Fibroblast of peridontal ligament (primary cell): ENCODE results near the gene PEPD.

Experiments
- DNase-seq: peaks from one replicate; pipeline ENCODE4 v3.0.0-alpha.2; 2010; ENCODE audit errors: extremely low read depth

Gene PEPD

DNA sequence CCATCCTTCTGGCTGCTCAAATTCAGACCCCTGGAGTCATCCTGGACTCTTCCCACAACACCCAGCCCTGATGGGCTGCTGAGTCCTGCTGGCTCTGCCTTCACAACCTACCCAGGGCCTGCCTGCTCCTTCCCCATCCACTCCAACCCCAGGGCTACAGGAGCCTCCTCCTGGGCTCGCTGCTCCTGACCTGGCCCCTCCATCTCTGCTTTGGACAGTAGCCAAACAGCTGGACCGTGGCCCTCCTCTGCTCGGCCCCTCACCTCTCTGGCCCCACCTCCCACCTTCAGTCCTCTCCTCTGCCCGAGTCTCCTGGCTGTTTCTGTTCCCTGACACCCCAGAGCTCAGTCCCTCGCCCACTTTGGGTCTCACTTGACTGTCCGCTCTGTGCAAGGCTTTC lies 81.3 kb downstream of the PEPD start:
- DNase-seq: no peak

GRCh38 chr19:33438987-33439781 lies 82.4 kb downstream of the PEPD start:
- DNase-seq: no peak

DNA sequence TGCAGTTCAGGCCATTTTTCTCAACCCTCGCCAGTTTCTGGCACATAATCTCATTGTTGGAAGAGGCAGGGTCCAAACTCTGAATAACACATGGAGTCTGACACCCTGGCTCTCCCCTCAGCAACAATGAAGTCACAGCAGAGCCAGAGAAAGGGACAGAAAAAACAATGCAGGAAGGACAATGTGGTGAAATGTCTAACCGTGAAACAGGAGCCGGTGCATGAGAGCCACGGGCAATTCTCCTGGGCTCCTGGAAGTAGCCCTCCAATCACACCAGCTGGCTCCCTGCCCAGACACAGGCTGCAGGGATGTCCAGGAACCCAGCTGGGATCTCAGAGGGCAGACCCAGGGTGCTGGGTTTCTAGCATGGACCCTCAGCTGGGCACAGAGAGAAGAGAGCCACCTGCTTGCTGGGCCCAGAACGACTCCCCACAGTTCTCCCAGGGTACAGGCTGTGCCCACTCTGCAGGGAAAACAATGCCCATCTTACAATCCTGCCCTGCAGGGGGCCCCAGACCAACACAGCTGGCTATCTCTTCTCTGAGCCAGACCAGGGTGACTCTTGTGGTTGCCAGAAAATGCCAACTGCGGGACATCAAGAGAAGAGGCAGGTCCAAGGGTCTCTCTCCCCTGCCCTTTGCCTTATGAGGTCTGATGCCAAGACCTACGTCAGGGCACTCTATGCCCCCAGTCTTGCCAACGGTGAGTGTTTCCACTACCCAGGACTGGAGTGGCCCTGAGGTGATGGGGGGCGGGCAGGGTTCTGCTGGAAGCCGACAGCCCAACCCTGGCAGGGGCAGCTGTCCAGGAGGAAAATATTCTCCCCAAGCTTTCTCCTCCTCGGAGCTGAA lies 83.5 kb downstream of the PEPD start:
- DNase-seq: no peak

- no peak for DNase-seq
These were observed 84.2 kb downstream of the PEPD start for GRCh38 chr19:33437393-33437820.

GRCh38 chr19:33436360-33437345 lies 84.9 kb downstream of the PEPD start:
- no peak for DNase-seq

DNA sequence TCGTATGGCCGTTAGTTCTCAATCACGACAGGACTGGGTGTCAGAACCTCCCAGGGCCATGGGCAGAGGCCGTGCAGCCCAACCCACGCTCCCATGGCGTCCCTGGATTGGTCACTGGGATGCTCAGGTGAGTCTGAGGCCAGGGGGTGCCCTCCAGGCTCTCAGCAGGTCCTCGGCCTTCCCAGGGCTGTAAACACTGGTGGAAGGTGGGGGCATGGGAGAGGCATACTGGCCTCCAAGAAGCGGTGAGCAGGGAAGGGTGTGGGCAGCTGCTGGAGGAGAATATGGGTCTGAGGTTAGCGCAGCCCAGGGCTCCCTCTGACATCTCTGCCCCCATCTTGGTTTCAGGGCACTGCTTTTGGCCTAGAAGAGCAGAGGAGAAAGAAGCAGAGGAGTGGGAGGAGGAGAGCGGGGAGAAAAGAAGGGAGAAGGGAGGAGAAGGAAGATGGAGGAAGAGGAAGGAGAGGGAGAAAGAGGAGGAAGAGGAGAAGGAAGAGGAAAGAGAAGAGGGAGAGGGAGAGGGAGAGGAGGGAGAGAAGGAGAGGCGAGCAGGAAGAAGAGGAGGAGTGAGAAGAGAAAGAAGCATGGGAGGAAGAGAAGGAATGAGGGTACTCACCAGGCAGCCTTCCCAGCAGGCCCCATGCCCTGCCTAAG lies 85.8 kb downstream of the PEPD start:
- no peak for DNase-seq

DNA sequence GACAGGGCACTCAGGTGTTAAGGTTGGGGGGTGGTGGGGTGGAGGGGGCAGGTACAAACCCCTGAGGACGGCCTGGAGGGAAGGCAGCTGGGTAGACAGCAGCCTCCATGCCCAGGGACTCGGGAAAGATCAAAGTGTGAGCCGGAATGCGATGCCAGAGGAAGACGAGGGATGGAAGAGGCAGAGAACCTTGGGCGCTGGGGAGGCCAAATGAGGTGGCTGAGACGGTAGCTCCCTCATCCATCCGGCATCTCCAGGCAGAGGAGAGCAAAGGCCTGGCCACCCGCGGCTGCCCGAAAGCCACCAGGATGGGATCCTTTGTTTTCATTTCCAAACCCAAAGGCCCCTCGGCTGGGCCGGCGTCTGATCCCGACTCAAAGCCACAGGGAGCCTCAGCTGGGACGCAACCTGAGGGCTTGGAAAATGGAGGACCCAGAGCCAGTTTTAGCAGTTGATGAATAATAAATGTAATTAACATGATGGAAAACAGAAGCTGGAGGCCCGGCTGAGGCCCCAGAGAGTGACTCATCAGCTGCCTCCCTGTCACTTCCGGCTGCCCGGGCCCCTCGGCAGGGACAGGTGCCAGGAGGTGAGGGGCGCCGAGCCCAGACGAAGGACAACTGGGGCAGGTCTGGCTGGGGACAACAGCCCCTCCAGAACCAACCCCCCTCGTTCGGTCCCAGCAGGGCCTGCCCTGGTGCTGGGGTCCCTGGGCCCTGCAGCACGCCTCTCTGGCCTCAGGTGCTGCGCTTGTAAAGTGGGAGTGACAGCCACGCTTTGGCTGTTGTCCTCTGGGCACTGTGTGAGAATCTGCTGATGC lies 86.5 kb downstream of the PEPD start:
- peak; percentile 3 for DNase-seq

GRCh38 chr19:33434069-33434885 lies 87.3 kb downstream of the PEPD start:
- no peak for DNase-seq

DNA sequence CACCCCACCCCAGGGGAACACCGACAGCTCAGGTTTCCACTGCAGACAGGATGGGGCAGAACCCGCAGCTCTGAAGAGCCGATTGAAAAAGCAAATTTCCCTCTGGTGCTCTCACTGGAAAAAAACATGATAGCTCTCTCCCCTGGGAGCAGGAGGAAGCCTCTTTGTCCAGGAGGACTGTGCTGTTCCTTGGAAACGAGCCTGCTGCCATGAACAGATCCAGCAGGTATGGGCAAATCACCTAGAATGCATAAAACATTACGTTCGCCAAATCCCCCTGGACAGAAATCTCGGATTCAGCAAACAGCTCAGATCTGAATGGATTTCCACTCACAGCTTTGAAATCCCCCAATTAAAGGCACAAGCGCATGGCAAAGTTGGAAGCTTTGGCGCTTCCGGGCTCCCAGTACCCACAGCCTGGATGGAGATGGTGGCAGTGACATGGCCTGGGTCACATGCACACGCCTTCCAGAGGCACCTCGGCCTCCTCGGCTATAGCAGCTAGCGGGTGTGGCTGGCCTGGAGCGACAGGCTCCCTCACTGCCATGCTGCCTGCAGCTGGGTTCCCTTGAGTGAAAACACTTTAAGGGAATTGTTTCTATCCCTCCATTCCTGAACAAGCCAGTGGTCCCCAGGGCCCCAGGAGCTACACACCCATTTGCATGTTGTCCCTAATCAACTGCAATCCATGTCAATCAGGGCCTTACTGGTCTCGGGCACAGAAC lies 89.0 kb downstream of the PEPD start:
- no peak for DNase-seq

DNA sequence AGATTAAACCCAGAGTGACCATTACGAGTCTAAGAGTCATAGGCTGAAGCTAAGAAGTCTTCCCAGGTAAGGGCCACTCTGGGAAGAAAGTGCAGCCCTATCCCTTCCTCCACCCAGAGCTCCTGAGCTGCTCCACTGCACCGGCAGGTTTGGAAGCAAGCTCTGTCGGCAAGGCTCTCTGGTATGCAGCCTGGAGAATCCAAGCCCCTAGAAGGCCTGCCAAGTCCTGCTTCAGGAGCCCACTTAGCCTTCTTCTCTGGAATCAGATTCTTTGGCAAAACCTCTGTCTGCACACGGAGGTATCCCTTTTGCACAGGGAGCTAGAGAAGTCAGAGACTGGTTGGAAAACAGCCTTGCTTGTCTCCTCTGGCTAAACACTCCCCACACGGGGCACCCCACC lies 89.6 kb downstream of the PEPD start:
- no peak for DNase-seq

DNA sequence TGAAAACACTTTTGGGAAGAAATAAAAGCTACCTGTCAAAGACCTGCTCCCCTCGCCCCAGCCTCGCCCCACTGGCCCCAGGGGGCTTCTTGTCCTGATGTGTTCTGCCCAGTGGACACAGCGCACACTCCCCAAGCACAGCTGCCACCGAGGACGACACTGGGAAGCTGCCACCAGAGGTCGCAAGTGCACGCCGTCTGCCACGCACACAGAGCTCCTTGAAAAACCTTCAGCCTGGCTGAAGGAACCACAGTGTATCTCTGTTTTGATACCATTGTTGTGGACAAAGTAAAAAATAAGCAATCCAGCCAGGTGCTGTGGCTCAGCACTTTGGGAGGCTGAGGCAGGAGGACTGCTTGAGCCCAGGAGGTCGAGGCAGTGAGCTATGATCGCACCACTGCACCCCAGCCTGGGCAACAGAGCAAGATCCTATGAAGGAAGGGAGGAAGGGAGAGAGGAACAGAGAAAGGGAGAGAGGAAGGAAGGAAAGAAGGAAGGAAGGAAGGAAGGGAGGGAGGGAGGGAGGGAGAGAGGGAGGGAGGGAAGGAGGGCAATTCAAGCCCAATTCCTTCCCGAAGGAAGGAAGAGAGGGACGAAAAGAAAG lies 90.8 kb downstream of the PEPD start:
- peak; percentile 66 for DNase-seq

- DNase-seq: no peak
These were observed 91.5 kb downstream of the PEPD start for GRCh38 chr19:33429891-33430673.

DNA sequence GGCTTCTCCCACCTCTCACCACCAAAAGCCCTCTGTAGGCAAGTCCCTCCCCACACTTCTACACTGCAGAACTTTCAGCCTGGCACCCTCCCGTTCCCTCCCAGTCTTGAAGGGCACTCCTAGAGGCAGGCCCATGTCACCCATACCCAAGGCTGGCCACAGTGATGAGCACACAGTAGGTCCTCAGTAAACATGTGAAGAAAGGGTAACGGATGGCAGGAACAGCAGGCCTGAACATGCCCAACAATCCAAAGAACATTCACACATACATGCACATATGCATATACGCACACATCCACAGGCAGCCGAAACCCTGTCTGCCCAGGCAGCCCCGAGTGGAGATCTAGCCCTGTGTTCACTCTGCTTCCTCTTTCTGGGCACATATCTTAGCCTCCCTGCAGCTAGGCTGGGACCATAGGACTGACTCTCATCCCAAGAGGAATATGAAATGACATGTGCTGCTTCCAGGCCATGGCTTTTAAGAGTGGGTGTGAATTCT lies 92.9 kb downstream of the PEPD start:
- DNase-seq: no peak

DNA sequence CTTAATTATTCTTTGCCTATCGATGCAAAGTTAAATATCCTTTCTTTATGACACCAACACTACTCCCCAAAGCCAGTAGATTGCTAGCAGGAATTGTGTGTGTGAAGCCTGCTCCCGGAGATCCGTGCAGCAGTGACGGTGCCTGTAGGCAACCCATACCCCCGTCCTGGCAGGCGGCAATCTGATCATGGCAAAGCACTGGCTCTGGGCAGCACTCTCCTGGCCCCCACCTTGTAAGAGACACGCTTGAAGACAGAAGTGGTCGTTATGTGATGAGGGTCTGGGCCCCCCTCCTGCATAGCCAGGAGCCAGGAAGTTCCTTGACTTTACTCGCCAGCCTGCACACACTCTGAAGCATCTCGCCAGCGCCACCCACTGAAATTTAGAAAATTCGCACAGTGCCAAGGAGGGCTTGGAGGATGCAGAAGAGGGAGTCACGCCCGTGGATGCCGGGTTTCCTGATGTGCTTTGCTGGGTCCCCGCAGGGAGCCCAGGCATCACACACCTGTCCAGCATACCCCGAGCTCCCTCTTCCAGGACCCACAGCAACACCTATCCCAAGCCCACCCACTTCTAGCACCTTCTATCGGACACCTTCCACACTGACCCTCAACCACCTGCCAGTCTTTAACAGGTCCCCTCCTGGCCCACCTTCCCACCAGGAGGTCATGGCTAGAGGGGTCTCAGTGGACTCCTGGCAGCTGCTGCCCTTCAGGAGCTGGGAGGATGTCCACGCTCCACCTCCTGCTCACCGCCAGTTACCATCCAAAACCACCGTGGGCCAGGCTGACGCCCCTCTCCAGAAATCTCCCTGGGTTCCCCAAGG lies 93.6 kb downstream of the PEPD start:
- no peak for DNase-seq

GRCh38 chr19:33426621-33427361 lies 94.8 kb downstream of the PEPD start:
- no peak for DNase-seq

- DNase-seq: no peak
These were observed 97.4 kb downstream of the PEPD start for GRCh38 chr19:33424181-33424580.
